ENCODE data around the gene GNB1.
A peak's percentile ranks its signal among the peaks of the same experiment; 100 is the strongest.
"Not testable (repeated sequence)": the region's sequence is repeated elsewhere in the genome, so short reads cannot be mapped to it uniquely, and the experiment has no call there.

The GNB1 gene

DNA sequence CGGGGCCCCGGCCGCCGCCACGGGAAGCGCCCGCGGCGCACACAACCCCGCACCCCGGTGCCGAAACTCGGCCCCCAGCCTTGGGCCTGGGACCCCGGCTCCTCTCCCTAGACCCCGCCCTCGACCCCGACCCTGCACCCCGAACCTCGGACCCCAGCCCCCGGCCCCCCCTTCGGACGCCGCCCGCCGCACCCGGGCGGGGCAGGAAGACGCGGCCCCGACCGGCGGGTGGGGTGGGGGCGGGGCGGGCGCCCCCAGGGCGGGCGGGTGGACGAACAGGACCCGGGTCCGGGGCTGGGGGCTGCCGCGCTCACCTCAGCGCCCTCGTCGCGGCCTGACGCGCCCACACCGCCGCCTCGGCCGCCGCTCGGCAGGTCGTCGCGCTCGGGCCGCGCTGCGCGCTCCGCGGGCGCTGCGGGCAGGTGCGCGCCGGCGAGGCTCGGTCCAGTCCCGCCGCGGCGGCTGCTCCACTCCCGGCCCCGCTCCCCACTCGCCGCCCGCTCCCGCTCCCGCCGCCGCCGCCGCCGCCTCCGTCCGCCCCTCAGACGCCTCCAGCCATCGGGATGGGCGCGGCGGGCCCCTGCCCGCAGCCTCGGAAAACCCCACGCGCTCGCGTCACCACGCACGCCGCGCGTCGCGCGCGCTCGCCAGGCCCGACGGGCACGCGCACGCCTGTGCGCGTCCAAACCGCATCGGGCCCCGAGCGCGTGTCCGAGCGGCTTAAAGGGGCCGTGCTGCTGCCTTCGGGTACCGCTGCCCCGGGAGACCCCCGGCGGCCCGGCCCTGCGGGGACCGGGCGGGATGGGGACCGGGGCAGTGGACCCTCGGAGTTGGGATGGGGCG lies at the start of gene GNB1:
Gene GNB1 (minus strand): TSS at position 582 of the 843 bp plus-strand sequence. CDS start 65,634 bp downstream, outside the sequence.
- DNase-seq (ENCODE audit: low spot score), result peak; percentile 89

DNA sequence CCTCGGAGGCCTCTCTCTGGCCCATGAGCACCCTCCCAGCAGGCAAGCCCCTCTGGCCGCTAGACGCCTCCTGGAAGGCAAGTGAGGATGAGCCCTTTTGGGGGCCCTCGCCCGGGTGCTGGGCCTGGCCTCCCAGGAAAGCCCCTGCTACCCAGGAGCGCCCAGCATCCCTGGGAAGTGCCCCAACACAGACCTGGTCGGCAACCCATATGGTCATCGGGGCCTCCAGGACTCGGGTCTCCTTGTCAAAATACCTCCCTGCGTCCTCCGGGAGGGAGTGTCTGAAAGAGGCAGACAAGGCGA lies 49.2 kb upstream of the GNB1 start:
- no peak for DNase-seq (ENCODE audit: low spot score)

DNA sequence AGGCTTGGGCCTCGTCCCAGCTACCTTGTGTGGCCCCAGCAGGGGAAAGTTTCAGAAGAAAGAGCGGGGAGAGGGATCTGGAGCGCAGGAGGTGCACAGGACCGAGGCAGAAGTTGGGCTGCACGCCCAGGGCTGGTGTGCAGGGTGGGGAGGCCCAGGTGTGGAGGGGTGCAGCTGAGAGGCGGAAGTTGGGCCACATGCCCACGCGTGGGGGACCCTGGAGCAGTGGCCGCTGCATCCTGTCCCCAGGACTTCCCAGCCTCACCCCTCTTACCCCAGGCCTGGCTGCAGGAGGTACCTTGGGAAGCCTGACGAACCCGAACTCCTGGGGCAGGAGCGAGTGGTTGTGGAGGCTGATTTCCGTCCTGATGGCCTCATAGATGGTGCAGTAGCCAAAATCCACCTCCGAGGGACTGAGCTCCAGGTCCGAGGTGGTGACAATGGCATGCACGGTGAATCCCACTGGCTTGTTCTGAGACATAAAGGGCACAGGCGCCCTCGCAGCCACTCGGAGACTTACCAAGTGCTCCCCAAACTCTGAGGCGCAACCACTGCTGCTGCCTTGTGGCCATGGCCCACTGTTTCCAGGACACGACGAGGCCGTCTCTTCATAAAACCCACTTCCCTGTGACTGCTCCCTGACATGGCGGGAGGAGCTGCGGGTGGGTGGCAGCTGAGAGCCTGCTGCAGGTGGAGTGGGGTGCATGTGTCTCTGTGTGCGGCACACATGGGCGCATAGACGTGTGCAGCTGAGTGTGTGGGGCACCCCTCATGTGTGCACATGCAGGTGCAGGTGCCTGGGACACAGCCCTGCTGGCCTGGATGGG lies 48.6 kb upstream of the GNB1 start:
- DNase-seq (ENCODE audit: low spot score), result no peak

DNA sequence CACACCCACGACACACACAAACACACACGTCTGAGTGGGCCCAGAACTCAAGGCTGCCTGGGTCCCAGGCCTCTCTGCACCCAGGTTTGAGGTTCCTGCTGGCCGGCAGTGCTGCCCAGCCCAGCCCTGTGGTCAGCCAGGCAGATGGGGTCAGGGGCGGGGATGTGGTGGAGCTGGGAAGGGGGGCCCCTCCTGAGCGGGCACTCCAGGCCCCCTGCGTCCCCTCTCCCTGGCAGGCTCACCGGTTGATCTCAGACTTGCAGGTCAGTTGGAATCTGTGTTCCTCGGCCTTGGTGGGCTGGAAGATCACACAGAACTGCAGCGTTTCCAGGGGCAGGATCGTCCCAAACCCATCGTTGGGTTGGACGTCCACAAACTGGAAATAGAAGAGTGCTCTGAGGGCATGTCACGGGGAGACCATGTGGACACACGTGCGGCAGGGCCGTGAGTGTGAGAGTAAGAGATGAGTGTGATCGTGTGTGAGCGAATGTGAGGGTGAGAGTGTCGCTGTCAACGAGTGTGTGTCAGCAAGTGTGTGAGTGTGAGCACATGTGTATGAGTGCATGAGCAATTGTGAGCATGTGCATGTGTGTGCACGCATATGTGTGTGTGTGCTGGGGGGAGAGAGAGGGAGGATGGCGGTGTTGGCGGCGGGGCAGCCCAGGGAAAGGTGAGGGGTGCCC lies 47.9 kb upstream of the GNB1 start:
- DNase-seq (ENCODE audit: low spot score), result no peak

DNA sequence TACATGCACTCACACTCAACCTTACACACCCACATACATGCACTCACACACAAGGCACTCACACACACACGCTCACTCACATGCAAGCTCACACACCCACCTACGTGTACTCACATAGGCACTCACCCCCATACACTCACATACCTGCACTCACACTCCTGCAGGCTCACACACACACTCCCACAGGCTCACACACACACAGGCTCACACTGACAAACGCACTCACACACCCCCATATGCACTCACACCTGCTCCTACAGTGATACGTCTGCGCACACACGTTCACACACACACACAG lies 47.3 kb upstream of the GNB1 start:
- DNase-seq (ENCODE audit: low spot score), result no peak

DNA sequence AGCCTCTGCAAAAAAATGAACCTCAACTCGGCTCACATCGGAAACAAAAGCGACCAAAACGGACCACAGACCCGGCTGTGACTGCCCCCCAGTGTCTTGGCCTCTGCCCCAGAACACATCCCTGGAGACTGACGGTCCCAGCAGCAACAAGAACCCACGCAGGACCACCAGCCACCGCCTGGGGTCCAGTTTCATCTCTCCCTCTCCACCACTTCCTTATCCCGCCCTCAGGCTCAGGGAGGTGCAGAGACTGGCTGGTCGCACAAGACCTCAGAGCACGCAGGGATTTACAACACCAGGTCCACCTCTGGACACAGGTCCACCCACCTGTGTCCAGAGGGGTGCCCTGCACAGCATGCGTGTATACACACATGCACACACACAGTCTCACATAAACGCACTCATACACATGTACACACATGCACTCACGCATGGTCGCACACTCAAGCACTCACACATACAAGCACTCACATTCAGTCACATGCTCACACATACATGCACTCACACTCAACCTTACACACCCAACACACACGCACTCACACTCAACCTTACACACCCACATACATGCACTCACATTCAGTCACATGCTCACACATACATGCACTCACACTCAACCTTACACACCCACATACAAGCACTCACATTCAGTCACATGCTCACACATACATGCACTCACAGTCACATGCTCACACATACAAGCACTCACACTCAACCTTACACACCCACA lies 46.8 kb upstream of the GNB1 start:
- no peak for DNase-seq (ENCODE audit: low spot score)

DNA sequence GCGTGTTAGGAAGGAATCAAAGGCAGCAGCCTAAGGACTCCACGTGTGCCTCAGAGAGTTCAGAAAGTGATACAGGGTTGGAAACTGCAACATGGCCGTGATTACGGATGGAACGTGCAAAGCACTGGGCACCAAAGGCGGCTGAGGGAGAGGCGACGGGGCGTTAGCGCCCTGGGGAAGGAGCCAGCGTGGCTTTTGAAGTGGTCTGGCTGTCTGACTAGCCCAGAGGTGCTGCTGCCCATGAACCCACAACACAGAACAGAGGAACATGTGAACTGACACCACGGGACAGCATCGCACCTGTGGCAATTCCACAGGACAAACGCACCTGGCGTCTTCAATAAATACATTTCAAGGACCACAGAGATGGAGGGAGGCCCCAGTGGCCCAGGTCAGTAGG lies 46.2 kb upstream of the GNB1 start:
- no peak for DNase-seq (ENCODE audit: low spot score)

DNA sequence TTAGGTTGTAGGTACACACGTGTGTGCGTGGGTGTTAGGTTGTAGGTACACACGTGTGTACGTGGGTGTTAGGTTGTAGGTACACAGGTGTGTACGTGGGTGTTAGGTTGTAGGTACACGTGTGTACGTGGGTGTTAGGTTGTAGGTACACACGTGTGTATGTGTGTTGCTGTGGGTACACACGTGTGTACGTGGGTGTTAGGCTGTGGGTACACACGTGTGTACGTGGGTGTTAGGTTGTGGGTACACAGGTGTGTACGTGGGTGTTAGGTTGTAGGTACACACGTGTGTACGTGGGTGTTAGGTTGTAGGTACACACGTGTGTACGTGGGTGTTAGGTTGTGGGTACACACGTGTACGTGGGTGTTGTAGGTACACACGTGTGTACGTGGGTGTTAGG lies 44.0 kb upstream of the GNB1 start:
- not testable (repeated sequence) for DNase-seq (ENCODE audit: low spot score)

DNA sequence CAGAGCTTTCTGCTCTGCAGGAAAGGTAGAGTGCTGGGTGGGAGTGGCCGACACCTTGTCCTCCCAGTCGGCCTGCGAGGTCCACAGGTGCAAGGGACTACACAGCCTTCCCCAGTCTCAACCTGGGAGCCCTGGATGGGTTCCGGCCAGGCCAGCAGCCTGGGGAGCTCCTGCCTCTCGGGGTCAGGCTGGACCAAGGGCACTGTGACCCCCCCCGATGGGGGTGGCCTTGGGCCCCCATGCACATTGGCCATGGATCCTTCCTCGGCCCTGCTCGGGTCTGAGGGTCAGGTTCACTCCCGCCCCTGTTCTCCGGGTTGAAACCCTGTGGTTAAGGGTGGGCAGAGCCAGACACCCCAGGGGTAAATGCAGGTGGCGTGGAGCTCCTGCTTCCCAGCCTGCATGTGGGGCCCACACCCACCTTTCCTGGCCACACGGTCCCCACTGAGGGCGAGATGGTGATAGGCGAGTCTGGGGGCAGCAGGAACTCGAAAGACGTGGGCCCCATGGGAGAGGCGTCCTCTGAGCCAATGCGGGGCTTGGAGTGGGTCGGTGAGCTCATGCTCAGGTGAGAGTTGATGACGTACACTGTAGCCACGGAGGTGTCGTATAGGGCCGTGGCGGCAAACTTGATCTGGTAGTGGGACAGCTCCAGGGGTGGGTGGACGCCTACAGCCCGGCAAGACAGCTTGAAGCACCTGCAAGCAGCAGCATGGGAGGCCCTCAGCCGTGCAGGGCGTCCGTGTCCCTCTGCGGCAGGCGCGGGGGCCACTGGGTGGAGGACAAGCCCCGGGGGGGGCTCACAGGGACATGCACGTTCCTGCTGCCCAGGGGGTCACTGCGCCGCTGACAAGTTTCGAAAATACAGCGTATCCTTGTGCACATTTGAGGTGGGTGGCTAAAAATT lies 39.0 kb upstream of the GNB1 start:
- peak; percentile 1 for DNase-seq (ENCODE audit: low spot score)

DNA sequence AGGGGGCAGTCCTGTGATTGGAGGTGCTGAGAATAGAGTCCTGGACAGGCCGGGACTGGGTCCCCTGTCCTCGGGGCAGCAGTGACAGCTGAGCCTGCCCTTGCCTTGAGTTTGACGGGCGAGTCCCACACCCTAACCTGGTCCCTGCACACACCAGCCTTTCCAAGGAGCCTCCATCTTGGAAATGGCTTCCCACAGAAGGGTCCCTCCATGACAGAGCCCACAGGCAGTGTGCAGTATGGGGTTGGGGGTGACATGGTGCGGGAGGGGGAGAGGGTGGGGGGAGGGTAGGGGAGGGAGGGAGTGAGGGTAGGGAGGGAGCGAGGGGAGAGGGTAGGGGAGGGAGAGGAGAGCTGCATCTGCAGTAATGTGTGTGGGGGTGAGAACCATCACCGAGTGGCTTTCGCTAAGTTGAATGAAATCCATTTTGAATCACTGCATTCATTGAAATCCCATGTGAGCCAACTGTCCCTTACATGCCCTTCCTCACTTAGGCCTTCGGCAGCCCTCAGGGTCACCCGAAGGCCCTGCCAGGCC lies 38.3 kb upstream of the GNB1 start:
- DNase-seq (ENCODE audit: low spot score), result no peak

DNA sequence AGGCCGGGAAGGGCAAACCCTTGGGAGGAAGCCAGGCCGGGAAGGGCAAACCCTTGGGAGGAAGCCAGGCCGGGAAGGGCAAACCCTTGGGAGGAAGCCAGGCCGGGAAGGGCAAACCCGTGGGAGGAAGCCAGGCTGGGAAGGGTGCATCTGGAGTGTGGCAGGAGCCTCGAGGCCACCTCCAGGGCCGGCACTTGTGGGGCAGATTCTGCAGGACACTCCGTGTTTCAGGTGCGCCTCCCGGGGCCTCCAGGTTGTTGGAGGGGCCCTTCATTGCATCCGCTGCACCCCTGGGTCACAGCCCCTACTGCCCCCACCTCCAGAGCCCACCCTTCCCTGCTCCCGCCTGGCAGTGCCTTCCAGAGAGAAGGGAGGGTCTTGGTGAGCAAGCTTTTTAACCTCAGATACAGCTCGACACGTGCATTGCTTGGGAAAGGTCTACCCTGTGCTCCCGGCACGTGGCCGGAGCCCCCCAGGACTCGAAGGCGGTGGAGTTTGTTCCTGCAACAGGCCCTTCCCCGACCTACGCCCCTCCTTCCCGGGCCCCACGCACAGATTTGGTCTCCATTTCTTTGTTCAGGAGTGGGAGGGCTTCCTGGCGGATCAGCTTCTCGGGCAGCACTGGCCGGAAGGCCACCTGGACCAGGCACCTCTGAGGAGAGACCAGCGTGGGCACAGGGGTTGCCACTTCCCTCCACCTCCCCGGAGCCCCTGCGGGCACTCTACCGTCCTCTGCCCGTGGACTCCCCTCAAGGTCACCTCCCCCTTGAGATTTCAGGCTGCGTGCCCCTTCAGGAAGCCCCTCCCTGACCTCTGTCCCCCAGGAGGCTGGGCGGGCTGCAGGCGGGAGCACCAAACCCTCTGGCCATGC lies 37.6 kb upstream of the GNB1 start:
- DNase-seq (ENCODE audit: low spot score), result no peak

DNA sequence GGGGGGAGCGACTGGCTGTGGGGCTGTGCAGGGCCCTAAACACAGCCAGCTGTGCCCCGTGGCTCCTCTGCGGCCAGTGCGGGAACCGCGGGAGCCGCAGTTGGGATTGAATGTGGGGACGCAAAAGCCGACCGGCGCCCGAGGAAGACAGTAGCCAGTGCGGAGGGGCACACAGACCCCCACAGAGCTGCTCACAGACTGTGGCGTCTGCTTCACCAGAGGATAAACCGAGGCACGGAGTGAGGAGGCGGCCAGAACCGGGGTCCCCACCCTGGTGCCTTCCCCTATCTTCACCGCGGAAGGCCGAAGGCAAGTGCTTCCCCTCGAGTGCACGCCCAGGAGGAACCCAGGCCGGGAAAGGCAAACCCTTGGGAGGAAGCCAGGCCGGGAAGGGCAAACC lies 36.9 kb upstream of the GNB1 start:
- DNase-seq (ENCODE audit: low spot score), result no peak

DNA sequence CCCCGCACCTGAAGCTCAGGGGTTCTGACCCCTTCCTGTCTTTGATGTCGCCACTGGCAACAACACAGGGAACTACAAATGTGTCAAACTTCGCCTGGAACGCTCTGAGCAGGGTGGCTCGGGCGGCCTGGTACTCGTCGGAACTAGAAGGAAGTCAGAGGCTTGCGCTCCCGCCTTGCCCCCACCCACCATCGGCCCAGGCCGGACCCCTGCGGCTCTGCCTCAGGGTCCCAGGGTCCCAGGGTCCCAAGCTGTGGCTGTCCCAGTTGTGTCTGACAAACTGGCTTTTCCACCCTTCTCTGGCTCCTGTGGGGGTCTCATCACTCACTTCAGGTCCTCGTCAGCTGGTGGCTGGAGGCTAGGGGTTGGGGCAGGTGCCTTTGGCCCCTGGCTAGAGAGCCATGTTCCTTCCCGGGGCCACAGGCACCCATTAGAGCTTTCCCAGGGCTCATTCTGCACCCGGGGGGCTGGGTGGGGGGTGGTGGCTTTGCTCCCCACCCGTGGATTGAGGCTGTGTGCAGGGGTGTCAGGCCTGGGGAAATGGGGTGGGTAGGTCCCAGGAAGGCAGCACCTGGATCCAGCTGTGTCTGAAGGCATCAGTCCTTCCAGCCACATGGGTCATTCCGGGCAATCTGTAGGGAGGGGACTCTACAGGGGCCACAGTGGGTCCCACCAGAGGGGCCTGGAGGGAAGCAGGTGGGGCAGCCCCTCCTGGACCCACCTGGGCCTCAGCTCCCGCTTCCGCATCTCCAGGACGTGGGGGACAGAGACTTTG lies 36.2 kb upstream of the GNB1 start:
- DNase-seq (ENCODE audit: low spot score), result no peak

DNA sequence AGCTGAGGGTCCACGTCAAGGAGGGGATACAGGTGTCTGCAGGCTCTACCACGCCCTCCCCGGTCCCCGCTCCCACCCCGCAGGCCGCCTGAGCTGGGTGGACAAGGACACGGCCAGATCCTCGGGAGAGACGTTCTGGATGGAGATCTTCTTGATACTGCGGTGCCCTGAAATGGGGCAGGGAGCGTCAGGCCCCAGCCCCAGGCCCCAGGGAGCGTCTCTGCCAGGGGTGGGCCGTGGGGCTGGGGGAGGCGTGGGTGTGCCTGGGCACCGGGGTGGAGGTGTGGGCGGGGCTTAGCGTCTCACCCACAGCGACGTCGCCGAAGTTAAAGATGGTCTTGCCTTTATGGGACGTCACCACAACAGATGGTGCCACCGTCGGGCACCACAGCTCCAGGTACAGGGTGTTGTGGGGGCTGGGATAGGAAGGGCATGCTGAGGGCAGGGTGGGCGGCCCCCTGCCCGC lies 35.5 kb upstream of the GNB1 start:
- no peak for DNase-seq (ENCODE audit: low spot score)

DNA sequence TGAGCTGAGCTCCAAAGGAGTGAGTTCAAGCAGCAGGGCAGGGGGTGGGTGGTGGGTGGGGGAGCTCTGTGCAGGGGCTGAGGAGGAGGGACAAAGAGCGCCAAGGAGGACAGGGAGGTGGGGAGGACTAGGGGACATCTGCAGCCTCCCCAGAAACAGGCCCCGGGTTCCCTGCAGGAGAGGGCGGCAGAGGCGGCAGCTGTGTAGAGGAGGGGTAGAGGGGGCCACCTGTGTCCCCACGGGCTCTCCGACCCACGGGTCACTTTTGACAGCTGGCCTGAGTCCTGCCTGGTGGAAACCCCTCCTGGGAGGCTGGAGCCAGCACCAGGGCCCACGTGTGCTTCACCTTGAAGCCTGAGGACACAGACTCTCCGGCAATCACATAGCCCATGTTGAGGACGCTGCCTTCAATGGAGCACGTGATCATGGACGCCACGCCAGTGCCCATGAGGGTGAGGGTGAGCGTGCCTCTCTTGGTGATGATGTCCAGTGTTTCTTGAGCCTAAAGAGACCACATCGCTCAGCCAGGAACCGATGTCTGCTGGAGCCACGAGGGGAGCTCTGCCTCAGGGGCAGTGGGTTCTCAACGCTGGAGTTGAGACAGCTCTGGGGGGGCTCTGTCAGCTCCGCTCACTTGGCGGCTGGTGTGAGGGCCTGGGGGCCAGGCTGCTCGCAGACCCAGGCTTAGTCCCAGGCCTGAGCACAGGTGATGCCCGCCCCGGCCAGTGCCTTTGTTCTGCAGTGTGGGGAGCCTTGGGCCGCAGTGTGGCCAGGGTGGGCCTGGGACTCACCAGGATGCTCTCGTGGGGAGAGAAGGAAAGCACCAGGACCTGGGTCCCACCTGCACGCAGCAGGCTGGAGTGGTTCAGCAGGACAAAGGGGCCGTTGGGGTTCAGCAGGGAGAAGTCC lies 34.8 kb upstream of the GNB1 start:
- no peak for DNase-seq (ENCODE audit: low spot score)

DNA sequence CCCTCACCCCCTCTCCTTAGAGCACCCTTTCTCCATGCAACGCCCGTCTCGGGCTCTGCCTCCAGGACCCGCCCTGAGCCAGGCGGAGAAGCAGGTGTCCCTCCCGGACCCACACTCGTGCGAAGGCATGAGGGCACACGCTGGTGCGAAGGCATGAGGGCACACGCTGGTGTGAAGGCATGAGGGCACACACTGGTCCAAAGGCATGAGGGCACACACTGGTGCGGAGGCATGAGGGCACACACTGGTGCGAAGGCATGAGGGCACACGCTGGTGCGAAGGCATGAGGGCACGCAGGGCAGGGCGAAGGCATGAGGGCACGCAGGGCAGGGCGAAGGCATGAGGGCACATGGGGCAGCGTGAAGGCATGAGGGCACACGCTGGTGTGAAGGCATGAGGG lies 34.0 kb upstream of the GNB1 start:
- DNase-seq (ENCODE audit: low spot score), result no peak

DNA sequence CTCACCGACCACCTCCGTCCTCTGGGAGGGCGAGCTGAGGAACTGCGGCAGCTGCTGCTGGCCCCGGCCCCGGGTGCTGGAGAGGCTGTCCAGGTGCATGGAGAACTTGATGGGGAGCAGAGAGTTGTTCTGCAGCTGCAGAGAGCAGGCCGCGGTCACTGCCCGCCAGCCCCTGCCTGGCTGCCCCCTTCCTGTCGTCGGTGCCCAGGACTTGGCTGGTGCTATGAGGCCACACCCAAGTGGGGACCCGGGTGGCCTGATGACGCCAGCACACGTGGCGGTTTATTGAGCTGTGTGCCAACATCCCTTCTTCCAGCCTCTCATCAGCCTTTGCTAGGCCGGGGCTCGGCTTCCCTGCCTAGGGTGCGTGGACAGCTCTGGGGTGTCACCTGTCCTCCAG lies 33.5 kb upstream of the GNB1 start:
- no peak for DNase-seq (ENCODE audit: low spot score)

All from Ammon's horn (tissue), 1 donor.